Aorta (tissue), 5 donors: ENCODE data around the gene TMC7. TPM values are rescaled to one million over a fixed set of nuclear protein-coding genes. Genes with fewer than 3 reads are reported as not detected.
A peak's percentile ranks its signal among the peaks of the same experiment; 100 is the strongest.

Experiments
- ATAC-seq: fragments of 200-7000 bp; cut with Tn5 transposase; one replicate; pipeline ENCODE4 v1.9.1; 2022; ENCODE audit warnings: moderate library complexity; ENCODE audit not compliant: low FRiP score
- DNase-seq, 2 donors: peaks; one replicate each; pipeline ENCODE4 v3.0.0-alpha.2; 2020
- H3K27ac ChIP-seq, 2 donors: one replicate each; pipeline ENCODE4 v1.5.1; 2013; ENCODE audit warnings: low read length in 2 of 2, mild to moderate bottlenecking in 2 of 2, moderate library complexity in 2 of 2, control low read depth in 1 of 2, inconsistent platforms in 1 of 2, low read depth in 1 of 2
- H3K27me3 ChIP-seq, 2 donors: one replicate each; pipeline ENCODE4 v1.6.1; 2013; ENCODE audit warnings: control low read depth in 1 of 2, low read length in 1 of 2, mild to moderate bottlenecking in 1 of 2, moderate library complexity in 1 of 2; ENCODE audit not compliant: insufficient read depth in 2 of 2, control insufficient read depth in 1 of 2
- H3K36me3 ChIP-seq, 2 donors: one replicate each; pipeline ENCODE4 v1.6.1; 2013; ENCODE audit warnings: control low read depth in 1 of 2, low read length in 1 of 2, mild to moderate bottlenecking in 1 of 2; ENCODE audit not compliant: insufficient read depth in 2 of 2, control insufficient read depth in 1 of 2
- H3K4me1 ChIP-seq, 2 donors: one replicate each; pipeline ENCODE4 v1.6.1; 2013; ENCODE audit warnings: low read length in 2 of 2, control low read depth in 1 of 2, mild to moderate bottlenecking in 1 of 2, moderate library complexity in 1 of 2; ENCODE audit not compliant: insufficient read depth in 2 of 2, control insufficient read depth in 1 of 2
- H3K4me3 ChIP-seq, 2 donors: one replicate each; pipeline ENCODE4 v1.5.1; 2013; ENCODE audit warnings: low read length in 2 of 2, control low read depth in 1 of 2, mild to moderate bottlenecking in 1 of 2
- H3K9me3 ChIP-seq: one replicate; pipeline ENCODE4 v1.6.1; 2013; ENCODE audit warnings: mild to moderate bottlenecking, low read length; ENCODE audit not compliant: control insufficient read depth
- WGBS, 2 donors: extraction: QIAGEN DNeasy Blood & Tissue Kit; methylation state at CpG; one replicate each; pipeline ENCODE4 v1.1.7; 2013; 5-methylcytosine and 5-hydroxymethylcytosine counted together
- intact Hi-C, 2 donors: fragments of 100-400 bp; cut with DNase I; formaldehyde crosslinking; loops; one replicate each; pipeline versions ENCODE4 v1.14.2 to v1.15.0; 2022
- polyA plus RNA-seq, 2 donors: library from polyadenylated mRNA; stranded (reverse); fragments of 200-250 nt; gene quantifications; one replicate each; pipeline ENCODE4 v1.2.3, GENCODE V29; 2013
- total RNA-seq, 2 donors: library from RNA; stranded (reverse); fragmentation: NEBNext Ultra II Directional; extraction: Animal tissue kit (Norgen Biotek cat#: 25700); gene quantifications; one replicate each; pipeline ENCODE4 v1.2.1, GENCODE V29; 2021
- donor health status: healthy with polysubstance abuse.
- donor health status: Bipolar disorder and iron deficiency.
- donor health status: DM: no; HTN: no; CAD: no.
- donor health status: DM: no; HTN: no; CAD: no.
- donor health status: DM: yes; HTN: yes; CAD: no.

The TMC7 gene
- total and polyA plus RNA-seq, 4 donors = 0.25 to 4.2 (median 0.97) TPM

- H3K27me3 ChIP-seq = no peaks in the 10 kb centered on the region
- no peaks in the 10 kb centered on the region for H3K4me1 ChIP-seq
- no peaks in the 10 kb centered on the region for H3K9me3 ChIP-seq
- ATAC-seq = no peak
- no peaks in the 10 kb centered on the region for H3K36me3 ChIP-seq
- 49 to 55% methylated on average over 8 of the region's 8 CpGs for WGBS, 2 donors
- no peak overlapping the region for H3K4me3 ChIP-seq
- DNase-seq = no peak
- intact Hi-C loops = loop anchor here (2.0 to 5.0 kb wide), 7 partner anchors 33 to 417 kb away; partner anchors contain the start of gene SYT17 (in 1 of the 2)
- no peak overlapping the region for H3K27ac ChIP-seq
Measured at GRCh38 chr16:19085679-19086200, 102.0 kb downstream of the TMC7 start.

GRCh38 chr16:19086322-19087199 lies 102.8 kb downstream of the TMC7 start:
- intact Hi-C loops = loop anchor here (2.0 to 5.0 kb wide), 7 partner anchors 32 to 416 kb away; partner anchors contain the start of gene SYT17 (in 1 of the 2)
- H3K27me3 ChIP-seq = no peaks in the 10 kb centered on the region
- 4 to 5% methylated on average over 51 to 52 of the region's 52 CpGs for WGBS, 2 donors
- H3K4me1 ChIP-seq = no peaks in the 10 kb centered on the region
- H3K36me3 ChIP-seq = no peaks in the 10 kb centered on the region
- ATAC-seq (peak; percentile 97), DNase-seq (peak; percentile 93 to 94)
- no peak overlapping the region for H3K27ac ChIP-seq
- H3K9me3 ChIP-seq = no peaks in the 10 kb centered on the region
- H3K4me3 ChIP-seq = peak overlapping the region in 1 of 2 donors; percentile 41

- 91 to 92% methylated on average over 5 of the region's 5 CpGs for WGBS, 2 donors
- H3K4me3 ChIP-seq = no peak overlapping the region
- no peaks in the 10 kb centered on the region for H3K9me3 ChIP-seq
- ATAC-seq (no peak), DNase-seq (no peak)
- H3K27ac ChIP-seq = no peak overlapping the region
- H3K36me3 ChIP-seq = no peaks in the 10 kb centered on the region
- intact Hi-C loops = loop anchor here (2.0 to 5.0 kb wide), 5 partner anchors 20 to 414 kb away; partner anchors contain the start of gene SYT17 (in 1 of the 2)
- H3K4me1 ChIP-seq = no peaks in the 10 kb centered on the region
- no peaks in the 10 kb centered on the region for H3K27me3 ChIP-seq
Measured at GRCh38 chr16:19088341-19088916, 104.7 kb downstream of the TMC7 start.

- H3K4me3 ChIP-seq = no peak overlapping the region
- H3K36me3 ChIP-seq = no peaks in the 10 kb centered on the region
- ATAC-seq = no peak
- H3K27me3 ChIP-seq = no peaks in the 10 kb centered on the region
- no peaks in the 10 kb centered on the region for H3K9me3 ChIP-seq
- H3K4me1 ChIP-seq = no peaks in the 10 kb centered on the region
- intact Hi-C loops = loop anchor here (2.0 to 5.0 kb wide), 5 partner anchors 21 to 413 kb away; partner anchors contain the start of gene SYT17 (in 1 of the 2)
- no peak overlapping the region for H3K27ac ChIP-seq
- no peak for DNase-seq
- WGBS, 2 donors = 70 to 84% methylated on average over 3 of the region's 3 CpGs
Measured at GRCh38 chr16:19089410-19089955, 105.7 kb downstream of the TMC7 start.

- no peak overlapping the region for H3K4me3 ChIP-seq
- no peak for DNase-seq
- H3K27ac ChIP-seq = no peak overlapping the region
- no peaks in the 10 kb centered on the region for H3K27me3 ChIP-seq
- no peaks in the 10 kb centered on the region for H3K4me1 ChIP-seq
- ATAC-seq = no peak
- 94 to 95% methylated on average over 6 of the region's 6 CpGs for WGBS, 2 donors
- H3K36me3 ChIP-seq = no peaks in the 10 kb centered on the region
- intact Hi-C loops = loop anchor here in 1 of 2 donors (5.0 kb wide), 1 partner anchor 81 kb away; no protein-coding TSS in a partner anchor
- no peaks in the 10 kb centered on the region for H3K9me3 ChIP-seq
Measured at GRCh38 chr16:19090916-19091315, 107.2 kb downstream of the TMC7 start.

GRCh38 chr16:19092653-19093410 lies 109.1 kb downstream of the TMC7 start:
- intact Hi-C loops = loop anchor here in 1 of 2 donors (5.0 kb wide), 1 partner anchor 79 kb away; no protein-coding TSS in a partner anchor
- H3K36me3 ChIP-seq = no peaks in the 10 kb centered on the region
- H3K4me3 ChIP-seq = no peak overlapping the region
- ATAC-seq (no peak), DNase-seq (no peak)
- WGBS, 2 donors = 70 to 81% methylated on average over 2 of the region's 2 CpGs
- H3K9me3 ChIP-seq = no peaks in the 10 kb centered on the region
- H3K4me1 ChIP-seq = no peaks in the 10 kb centered on the region
- no peaks in the 10 kb centered on the region for H3K27me3 ChIP-seq
- no peak overlapping the region for H3K27ac ChIP-seq

- ATAC-seq = no peak
Measured at GRCh38 chr16:19093631-19094541, 110.2 kb downstream of the TMC7 start.

More at GRCh38 chr16:19093631-19094541, 110.2 kb downstream of the TMC7 start:
- Histone ChIP-seq H3K27me3 (no peaks in the 10 kb centered on the region), H3K9me3 (peaks cover 2% of the 10 kb centered on the region), H3K27ac (no peak overlapping the region), H3K4me3 (no peak overlapping the region), H3K4me1 (no peaks in the 10 kb centered on the region), H3K36me3 (no peaks in the 10 kb centered on the region)
- intact Hi-C loops = loop anchor here in 1 of 2 donors (5.0 kb wide), 1 partner anchor 78 kb away; no protein-coding TSS in a partner anchor
- DNase-seq = no peak
- WGBS, 2 donors = 79 to 82% methylated on average over 13 to 15 of the region's 15 CpGs
